GM23338 (cell line): Measurements from ENCODE around the gene DLG2.

ENCODE experiments used
- EZH2 ChIP-seq: fragments of 200-600 bp; sonication (generic); IDR thresholded peaks from one replicate; pipeline ENCODE4 v1.8.0; 2017; ENCODE audit warnings: antibody characterized with exemption, mild to moderate bottlenecking, low read depth; ENCODE audit not compliant: unreplicated experiment
- POLR2AphosphoS5 ChIP-seq: IDR thresholded peaks from 2 replicates; pipeline ENCODE4 v1.6.1; 2016; ENCODE audit warnings: antibody characterized with exemption, low read depth
- ZNF114 ChIP-seq: fragments of 250-450 bp; sonication (Bioruptor Pico); IDR thresholded peaks from 2 replicates; pipeline ENCODE4 v1.5.0; 2020; ENCODE audit warnings: mild to moderate bottlenecking, moderate library complexity
- ZNF331 ChIP-seq: fragments of 250-450 bp; sonication (Bioruptor Pico); IDR thresholded peaks from 2 replicates; pipeline ENCODE4 v1.5.0; 2020; ENCODE audit warnings: low read depth, mild to moderate bottlenecking, moderate library complexity
- TF ChIP-seq, protein P1 (sequence below), 2 experiments: fragments of 200-600 bp in 1 of 2; sonication (generic) in 1 of 2; conservative IDR thresholded peaks; 2 replicates each; pipeline versions ENCODE4 v1.5.1 to v1.6.1; 2016 to 2017; ENCODE audit warnings: antibody characterized with exemption in 2 of 2, low read depth in 2 of 2, mild to moderate bottlenecking in 2 of 2, moderate library complexity in 1 of 2

DNA sequence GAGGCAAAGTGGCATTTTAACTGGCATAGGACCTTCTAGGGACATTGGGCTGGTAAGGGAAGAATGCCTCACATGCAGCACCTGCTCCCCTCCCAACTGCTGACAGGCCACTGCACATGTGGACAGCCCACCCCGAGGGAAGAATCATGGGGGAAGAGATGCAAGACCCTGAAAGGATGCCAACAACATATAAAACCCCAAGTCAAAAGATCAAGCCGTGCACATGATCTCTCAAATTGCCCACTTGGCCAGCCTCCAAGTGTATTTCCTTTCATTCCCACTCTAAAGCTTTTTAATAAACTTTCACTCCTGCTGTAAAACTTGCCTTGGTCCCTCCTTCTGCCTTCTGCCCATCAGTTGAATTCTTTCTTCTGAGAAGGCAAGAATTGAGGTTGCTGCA, 1393.1 kb downstream of the DLG2 start:
- TF ChIP-seq, protein P1, sequence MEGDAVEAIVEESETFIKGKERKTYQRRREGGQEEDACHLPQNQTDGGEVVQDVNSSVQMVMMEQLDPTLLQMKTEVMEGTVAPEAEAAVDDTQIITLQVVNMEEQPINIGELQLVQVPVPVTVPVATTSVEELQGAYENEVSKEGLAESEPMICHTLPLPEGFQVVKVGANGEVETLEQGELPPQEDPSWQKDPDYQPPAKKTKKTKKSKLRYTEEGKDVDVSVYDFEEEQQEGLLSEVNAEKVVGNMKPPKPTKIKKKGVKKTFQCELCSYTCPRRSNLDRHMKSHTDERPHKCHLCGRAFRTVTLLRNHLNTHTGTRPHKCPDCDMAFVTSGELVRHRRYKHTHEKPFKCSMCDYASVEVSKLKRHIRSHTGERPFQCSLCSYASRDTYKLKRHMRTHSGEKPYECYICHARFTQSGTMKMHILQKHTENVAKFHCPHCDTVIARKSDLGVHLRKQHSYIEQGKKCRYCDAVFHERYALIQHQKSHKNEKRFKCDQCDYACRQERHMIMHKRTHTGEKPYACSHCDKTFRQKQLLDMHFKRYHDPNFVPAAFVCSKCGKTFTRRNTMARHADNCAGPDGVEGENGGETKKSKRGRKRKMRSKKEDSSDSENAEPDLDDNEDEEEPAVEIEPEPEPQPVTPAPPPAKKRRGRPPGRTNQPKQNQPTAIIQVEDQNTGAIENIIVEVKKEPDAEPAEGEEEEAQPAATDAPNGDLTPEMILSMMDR (conservative IDR thresholded peaks at IDR 0.05; ENCODE audit: low read depth in 2 of 2) = no peak
- TF ChIP-seq ZNF331 (CRISPR knock-in tag) = no peak
- TF ChIP-seq POLR2AphosphoS5 = no peak
- TF ChIP-seq ZNF114 (CRISPR knock-in tag) = no peak
- TF ChIP-seq EZH2 = no peak
